Measurements from ENCODE around the gene CDH4.

CDH4 gene

DNA sequence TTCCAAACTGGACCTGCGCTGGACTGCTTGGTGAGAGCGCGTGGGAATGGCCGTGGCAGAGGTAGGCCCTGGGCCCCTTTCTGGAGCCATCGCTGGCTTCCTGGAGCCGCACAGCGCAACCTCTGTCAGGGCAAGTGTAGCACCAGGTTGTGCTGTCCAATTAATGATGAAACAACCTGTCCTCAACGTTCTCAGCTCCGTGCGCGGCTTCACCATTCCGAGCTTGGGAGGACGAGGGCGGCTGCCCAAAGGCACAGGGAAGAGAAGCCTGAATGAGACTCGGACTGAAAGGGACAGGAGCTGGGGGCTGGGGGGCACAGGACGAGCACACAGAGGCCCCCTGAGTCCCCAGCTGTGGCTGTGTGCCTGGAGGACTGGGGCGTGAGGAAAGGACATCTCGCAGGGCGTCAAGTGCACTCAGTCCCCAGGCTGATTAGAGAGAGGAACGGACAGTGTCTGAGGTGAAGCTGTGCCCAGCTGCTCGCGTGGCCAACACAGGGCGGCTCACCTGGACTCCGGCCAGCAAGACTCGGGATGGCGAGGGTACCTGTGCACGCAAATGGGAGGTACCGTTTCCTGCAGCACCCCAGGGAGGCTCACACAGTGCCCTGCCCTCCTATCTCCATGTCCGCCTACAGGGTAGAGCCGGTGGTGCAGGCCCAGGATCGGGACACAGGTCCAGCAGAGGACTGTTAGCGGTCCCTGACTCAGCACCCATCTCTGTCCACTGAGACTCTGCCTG, 410.3 kb downstream of the CDH4 start:
- Histone ChIP-seq H3K18ac (ENCODE audit: low read length) (peak overlapping the region; percentile 86), H3K4me1 (ENCODE audit: control insufficient read depth in 2 of 2, insufficient read depth in 1 of 2, low read depth in 1 of 2, low read length in 2 of 2) (peaks cover 9 to 10% of the 10 kb centered on the region in 2 donors), H3K4me2 (ENCODE audit: insufficient read depth, low read length, poor library complexity, severe bottlenecking) (no peak overlapping the region), H2BK120ac (ENCODE audit: low read depth, low read length) (peak overlapping the region; percentile 5), H2BK12ac (ENCODE audit: low read length) (no peak overlapping the region), H3K4ac (ENCODE audit: low read length) (no peak overlapping the region), H3K36me3 (replicated peaks in 1 of 2; ENCODE audit: control insufficient read depth in 2 of 2, insufficient read depth in 2 of 2, low read length in 2 of 2) (no peaks in the 10 kb centered on the region), H3K79me1 (ENCODE audit: low read depth, low read length) (no peaks in the 10 kb centered on the region), H2BK15ac (ENCODE audit: low read length) (peak overlapping the region; percentile 94), H3K4me3 (ENCODE audit: low read length in 2 of 2) (no peak overlapping the region), H2AFZ (ENCODE audit: low read length) (no peak overlapping the region), H2AK5ac (ENCODE audit: low read depth, low read length) (peak overlapping the region; percentile 85), H3K23ac (ENCODE audit: low read depth, low read length, poor library complexity) (no peak overlapping the region), H3K14ac (ENCODE audit: low read length) (no peak overlapping the region), H3K27ac (replicated peaks; ENCODE audit: low read length) (no peak overlapping the region), H4K91ac (ENCODE audit: low read depth, low read length, poor library complexity) (no peak overlapping the region), H4K8ac (ENCODE audit: low read depth, low read length) (peak overlapping the region; percentile 44), H3K27me3 (ENCODE audit: control insufficient read depth in 3 of 3, insufficient read depth in 3 of 3, low read depth in 1 of 3, low read length in 3 of 3) (no peaks in the 10 kb centered on the region), H3K9ac (ENCODE audit: low read depth, low read length, poor library complexity) (no peak overlapping the region), H3K9me3 (replicated peaks in 1 of 2; ENCODE audit: control insufficient read depth in 2 of 2, insufficient read depth in 1 of 2, low read depth in 1 of 2, low read length in 2 of 2) (peaks cover 0 to 3% of the 10 kb centered on the region in 2 donors), H2BK5ac (ENCODE audit: low read length) (peak overlapping the region; percentile 14)
- DNase-seq (ENCODE audit: low spot score) = no peak
- no CpG with 5 or more reads among the region's 32 CpGs for WGBS, 2 donors (ENCODE audit: extremely low coverage in 2 of 2, insufficient read length in 2 of 2, insufficient replicate concordance in 1 of 2)

DNA sequence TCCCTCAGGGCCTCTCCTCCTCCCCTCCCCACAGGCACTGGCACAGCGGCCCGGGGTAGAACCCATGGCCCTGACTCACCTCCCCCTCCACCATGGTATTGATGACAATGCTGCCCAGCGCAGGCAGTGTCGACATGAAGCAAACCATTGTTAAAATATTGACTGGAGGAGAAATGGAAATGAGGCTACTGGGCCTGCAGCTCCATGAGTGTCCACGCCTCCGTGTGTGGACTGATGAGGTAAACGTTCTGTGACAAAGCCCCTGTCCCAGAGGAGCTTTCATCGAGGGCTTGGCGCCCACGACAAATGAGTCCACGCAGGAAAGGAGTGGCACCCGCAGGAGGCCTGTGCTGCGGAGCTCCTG, 410.9 kb downstream of the CDH4 start:
- H3K9me3 ChIP-seq (replicated peaks in 1 of 2; ENCODE audit: control insufficient read depth in 2 of 2, insufficient read depth in 1 of 2, low read depth in 1 of 2, low read length in 2 of 2) = peaks cover 0 to 3% of the 10 kb centered on the region in 2 donors
- DNase-seq (ENCODE audit: low spot score) = no peak
- no CpG with 5 or more reads among the region's 13 CpGs for WGBS, 2 donors (ENCODE audit: extremely low coverage in 2 of 2, insufficient read length in 2 of 2, insufficient replicate concordance in 1 of 2)

DNA sequence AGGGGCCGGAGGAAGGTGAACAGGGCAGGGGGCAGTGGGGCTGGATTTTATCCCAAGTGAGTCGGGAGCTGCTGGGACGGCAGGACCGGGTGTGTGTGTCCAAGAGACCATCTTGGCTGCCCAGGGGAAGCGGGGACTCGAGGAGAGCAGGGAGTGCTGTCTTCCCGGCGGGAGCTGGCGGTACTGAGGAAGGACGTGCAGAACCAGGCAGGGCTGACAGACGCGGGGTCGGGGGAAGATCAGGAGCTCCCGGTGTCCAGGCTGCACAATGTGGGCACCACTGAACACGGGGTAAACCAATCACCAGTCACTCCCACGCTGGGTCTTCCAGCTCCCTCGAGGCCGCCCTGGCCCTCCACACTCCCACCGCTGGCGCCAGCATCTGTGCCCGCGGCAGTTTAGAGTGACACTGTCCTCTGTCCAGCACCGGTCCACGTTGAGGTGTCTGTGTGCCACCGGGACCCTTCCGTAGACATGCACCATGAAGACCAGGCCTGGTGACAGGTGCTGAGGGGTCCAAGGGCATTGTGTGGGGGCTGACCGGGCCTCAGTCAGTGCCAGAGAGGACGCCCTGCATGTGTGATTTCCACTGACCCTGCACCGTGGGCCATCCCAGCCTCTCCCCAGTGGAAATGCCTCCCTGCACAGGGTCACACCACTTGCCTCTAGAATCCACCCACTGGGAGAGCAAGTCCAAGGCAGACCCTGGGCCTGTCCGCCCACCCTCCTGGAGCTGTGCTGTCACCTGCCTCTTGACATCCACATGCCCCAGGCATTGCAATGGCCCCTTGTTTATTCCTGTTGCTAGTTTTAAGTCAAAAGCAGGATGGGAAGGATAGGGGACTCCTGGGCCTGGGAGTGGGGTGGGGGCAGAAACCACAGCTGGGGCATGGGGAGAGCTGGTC, 411.7 kb downstream of the CDH4 start:
- Histone ChIP-seq H4K8ac (ENCODE audit: low read depth, low read length) (no peak overlapping the region), H2BK120ac (ENCODE audit: low read depth, low read length) (no peak overlapping the region), H2AFZ (ENCODE audit: low read length) (no peak overlapping the region), H3K9me3 (replicated peaks in 1 of 2; ENCODE audit: control insufficient read depth in 2 of 2, insufficient read depth in 1 of 2, low read depth in 1 of 2, low read length in 2 of 2) (peaks cover 0 to 3% of the 10 kb centered on the region in 2 donors), H4K91ac (ENCODE audit: low read depth, low read length, poor library complexity) (peak overlapping the region; percentile 30), H3K9ac (ENCODE audit: low read depth, low read length, poor library complexity) (no peak overlapping the region), H3K4me2 (ENCODE audit: insufficient read depth, low read length, poor library complexity, severe bottlenecking) (no peak overlapping the region), H3K4me1 (ENCODE audit: control insufficient read depth in 2 of 2, insufficient read depth in 1 of 2, low read depth in 1 of 2, low read length in 2 of 2) (peaks cover 13 to 15% of the 10 kb centered on the region in 2 donors), H2AK5ac (ENCODE audit: low read depth, low read length) (peak overlapping the region; percentile 59), H3K23ac (ENCODE audit: low read depth, low read length, poor library complexity) (peak overlapping the region; percentile 18), H3K27me3 (ENCODE audit: control insufficient read depth in 3 of 3, insufficient read depth in 3 of 3, low read depth in 1 of 3, low read length in 3 of 3) (no peaks in the 10 kb centered on the region), H3K18ac (ENCODE audit: low read length) (peak overlapping the region; percentile 79), H3K4ac (ENCODE audit: low read length) (no peak overlapping the region), H3K14ac (ENCODE audit: low read length) (peak overlapping the region; percentile 86), H2BK15ac (ENCODE audit: low read length) (peak overlapping the region; percentile 80), H3K36me3 (replicated peaks in 1 of 2; ENCODE audit: control insufficient read depth in 2 of 2, insufficient read depth in 2 of 2, low read length in 2 of 2) (no peaks in the 10 kb centered on the region), H3K4me3 (ENCODE audit: low read length in 2 of 2) (no peak overlapping the region), H3K27ac (replicated peaks; ENCODE audit: low read length) (no peak overlapping the region), H2BK12ac (ENCODE audit: low read length) (no peak overlapping the region), H2BK5ac (ENCODE audit: low read length) (no peak overlapping the region), H3K79me1 (ENCODE audit: low read depth, low read length) (no peaks in the 10 kb centered on the region)
- no CpG with 5 or more reads among the region's 30 CpGs for WGBS, 2 donors (ENCODE audit: extremely low coverage in 2 of 2, insufficient read length in 2 of 2, insufficient replicate concordance in 1 of 2)
- no peak for DNase-seq (ENCODE audit: low spot score)

More for the DNA sequence above, 410.9 kb downstream of the CDH4 start:
- H3K18ac ChIP-seq (ENCODE audit: low read length) = no peak overlapping the region
- H4K91ac ChIP-seq (ENCODE audit: low read depth, low read length, poor library complexity) = no peak overlapping the region
- H3K4me2 ChIP-seq (ENCODE audit: insufficient read depth, low read length, poor library complexity, severe bottlenecking) = no peak overlapping the region
- no peak overlapping the region for H2BK120ac ChIP-seq (ENCODE audit: low read depth, low read length)
- no peak overlapping the region for H3K9ac ChIP-seq (ENCODE audit: low read depth, low read length, poor library complexity)
- H3K14ac ChIP-seq (ENCODE audit: low read length) = no peak overlapping the region
- H4K8ac ChIP-seq (ENCODE audit: low read depth, low read length) = no peak overlapping the region
- peaks cover 9 to 10% of the 10 kb centered on the region in 2 donors for H3K4me1 ChIP-seq (ENCODE audit: control insufficient read depth in 2 of 2, insufficient read depth in 1 of 2, low read depth in 1 of 2, low read length in 2 of 2)
- H2BK12ac ChIP-seq (ENCODE audit: low read length) = no peak overlapping the region
- H3K27ac ChIP-seq (replicated peaks; ENCODE audit: low read length) = no peak overlapping the region
- H2BK15ac ChIP-seq (ENCODE audit: low read length) = no peak overlapping the region
- H2AFZ ChIP-seq (ENCODE audit: low read length) = no peak overlapping the region
- no peak overlapping the region for H3K23ac ChIP-seq (ENCODE audit: low read depth, low read length, poor library complexity)
- H3K4ac ChIP-seq (ENCODE audit: low read length) = no peak overlapping the region
- peak overlapping the region; percentile 14 for H2BK5ac ChIP-seq (ENCODE audit: low read length)
- H3K36me3 ChIP-seq (replicated peaks in 1 of 2; ENCODE audit: control insufficient read depth in 2 of 2, insufficient read depth in 2 of 2, low read length in 2 of 2) = no peaks in the 10 kb centered on the region
- no peaks in the 10 kb centered on the region for H3K27me3 ChIP-seq (ENCODE audit: control insufficient read depth in 3 of 3, insufficient read depth in 3 of 3, low read depth in 1 of 3, low read length in 3 of 3)
- no peak overlapping the region for H3K4me3 ChIP-seq (ENCODE audit: low read length in 2 of 2)
- H2AK5ac ChIP-seq (ENCODE audit: low read depth, low read length) = no peak overlapping the region
- H3K79me1 ChIP-seq (ENCODE audit: low read depth, low read length) = no peaks in the 10 kb centered on the region
